LNCaP clone FGC (cell line): ENCODE results near the gene MIPOL1.
"Not testable (repeated sequence)": the region's sequence is repeated elsewhere in the genome, so short reads cannot be mapped to it uniquely, and the experiment has no call there.

Experiments used
- DNase-seq: peaks from one replicate; pipeline ENCODE4 v3.0.0-alpha.2; 2011; ENCODE audit warnings: low read depth
- H3K4me3 ChIP-seq: 2 replicates; pipeline ENCODE4 v1.5.1; 2011; ENCODE audit warnings: mild to moderate bottlenecking, low read depth, low read length, control low read depth
- CTCF ChIP-seq: IDR thresholded peaks from 2 replicates; pipeline ENCODE4 v1.5.1; 2012; ENCODE audit warnings: mild to moderate bottlenecking; ENCODE audit not compliant: control insufficient read depth, insufficient read depth; ENCODE audit errors: extremely low read depth

Gene MIPOL1

GRCh38 chr14:37202812-37203211 lies 5.1 kb downstream of the MIPOL1 start:
- DNase-seq, result no peak
- no peak overlapping the region for H3K4me3 ChIP-seq
- TF ChIP-seq CTCF, result no peak

- DNase-seq, result no peak
- H3K4me3 ChIP-seq, result no peak overlapping the region
- TF ChIP-seq CTCF, result no peak
Observed at GRCh38 chr14:37203423-37203822, 5.7 kb downstream of the MIPOL1 start.

- H3K4me3 ChIP-seq, DNase-seq: not testable (repeated sequence)
Observed at GRCh38 chr14:37205623-37206605, 8.2 kb downstream of the MIPOL1 start.

- DNase-seq, result not testable (repeated sequence)
Observed at GRCh38 chr14:37209617-37210016, 11.9 kb downstream of the MIPOL1 start.

GRCh38 chr14:37210448-37210847 lies 12.7 kb downstream of the MIPOL1 start:
- no peak overlapping the region for H3K4me3 ChIP-seq
- no peak for DNase-seq
- no peak for TF ChIP-seq CTCF

More at GRCh38 chr14:37209617-37210016, 11.9 kb downstream of the MIPOL1 start:
- not testable (repeated sequence) for H3K4me3 ChIP-seq

GRCh38 chr14:37213016-37213415 lies 15.3 kb downstream of the MIPOL1 start:
- no peak for DNase-seq
- TF ChIP-seq CTCF, result no peak
- H3K4me3 ChIP-seq, result no peak overlapping the region

- no peak for DNase-seq
- TF ChIP-seq CTCF, result no peak
- no peak overlapping the region for H3K4me3 ChIP-seq
Observed at GRCh38 chr14:37215345-37215744, 17.6 kb downstream of the MIPOL1 start.

GRCh38 chr14:37221073-37221472 lies 23.3 kb downstream of the MIPOL1 start:
- DNase-seq, result no peak
- H3K4me3 ChIP-seq, result no peak overlapping the region

More at GRCh38 chr14:37221073-37221472, 23.3 kb downstream of the MIPOL1 start:
- TF ChIP-seq CTCF, result no peak
